Naive thymus-derived CD4-positive, alpha-beta T cell (primary cell): ENCODE measurements around the gene CCDC97. TPM values are rescaled to one million over a fixed set of nuclear protein-coding genes. Genes with fewer than 3 reads are reported as not detected.
A peak's percentile ranks its signal among the peaks of the same experiment; 100 is the strongest.

ENCODE experiments used
- ATAC-seq: fragments of 150-1000 bp; cut with Tn5 transposase; 2 replicates; pipeline ENCODE4 v1.10.0; 2021; ENCODE audit warnings: mild to moderate bottlenecking, moderate library complexity
- CTCF ChIA-PET: fragments of 350-600 bp; sonication (Branson Sonifier 250); formaldehyde crosslinking; loops from one replicate; lab custom pipeline; 2021; ENCODE audit warnings: antibody characterized with exemption; lab: Charles Lee
- POLR2A ChIA-PET: fragments of 350-600 bp; sonication (Branson Sonifier 250); formaldehyde crosslinking; loops from one replicate; lab custom pipeline; 2021; ENCODE audit warnings: antibody characterized with exemption, inconsistent platforms; lab: Charles Lee
- DNase-seq, 9 donors: peaks; one replicate each; pipeline versions ENCODE4 v3.0.0 to v3.0.0-alpha.2; 2020 to 2022; ENCODE audit warnings: mixed read lengths in 1 of 9
- H3K27ac ChIP-seq: one replicate; pipeline ENCODE4 v1.7.0; 2013; ENCODE audit warnings: mild to moderate bottlenecking, low read depth, low read length, moderate library complexity
- H3K27me3 ChIP-seq, 2 donors: one replicate each; pipeline ENCODE4 v1.7.0; 2013; ENCODE audit warnings: low read length in 2 of 2, mild to moderate bottlenecking in 2 of 2, moderate library complexity in 2 of 2; ENCODE audit not compliant: control insufficient read depth in 2 of 2, insufficient read depth in 2 of 2
- H3K36me3 ChIP-seq, 3 experiments: 1 replicate in 2 of 3; 2 replicates in 1 of 3; pipeline ENCODE4 v1.7.0; 2013; ENCODE audit warnings: low read length in 3 of 3, mild to moderate bottlenecking in 3 of 3, moderate library complexity in 1 of 3; ENCODE audit not compliant: insufficient read depth in 3 of 3, control insufficient read depth in 2 of 3
- H3K4me1 ChIP-seq, 2 donors: one replicate each; pipeline ENCODE4 v1.7.0; 2013; ENCODE audit warnings: low read length in 2 of 2, mild to moderate bottlenecking in 2 of 2, moderate library complexity in 1 of 2; ENCODE audit not compliant: control insufficient read depth in 2 of 2, insufficient read depth in 2 of 2
- H3K4me3 ChIP-seq: 2 replicates; pipeline ENCODE4 v1.7.0; 2013; ENCODE audit warnings: mild to moderate bottlenecking, low read length
- H3K9me3 ChIP-seq, 3 experiments: 1 replicate in 2 of 3; 2 replicates in 1 of 3; pipeline ENCODE4 v1.7.0; 2013; ENCODE audit warnings: low read length in 3 of 3; ENCODE audit not compliant: control insufficient read depth in 2 of 3
- H3K27ac Mint-ChIP-seq, 9 donors: one replicate each; pipeline ENCODE4 v1.8.0; 2020 to 2022; ENCODE audit warnings: mixed read lengths in 9 of 9, mild to moderate bottlenecking in 8 of 9, moderate library complexity in 5 of 9, inconsistent platforms in 2 of 9
- H3K27me3 Mint-ChIP-seq, 5 donors: one replicate each; pipeline ENCODE4 v1.8.0; 2021 to 2022; ENCODE audit warnings: mixed read lengths in 5 of 5, mild to moderate bottlenecking in 1 of 5
- H3K36me3 Mint-ChIP-seq, 5 donors: one replicate each; pipeline ENCODE4 v1.8.0; 2020 to 2022; ENCODE audit warnings: mixed read lengths in 5 of 5, mild to moderate bottlenecking in 3 of 5, inconsistent platforms in 1 of 5
- H3K4me1 Mint-ChIP-seq, 7 donors: one replicate each; pipeline ENCODE4 v1.8.0; 2020 to 2022; ENCODE audit warnings: mixed read lengths in 7 of 7, mild to moderate bottlenecking in 3 of 7, inconsistent platforms in 1 of 7
- H3K4me3 Mint-ChIP-seq, 10 donors: one replicate each; pipeline ENCODE4 v1.8.0; 2020 to 2022; ENCODE audit warnings: mild to moderate bottlenecking in 10 of 10, mixed read lengths in 10 of 10, moderate library complexity in 6 of 10, inconsistent platforms in 2 of 10
- H3K9me3 Mint-ChIP-seq, 11 donors: one replicate each; pipeline ENCODE4 v1.8.0; 2020 to 2022; ENCODE audit warnings: mixed read lengths in 11 of 11, mild to moderate bottlenecking in 4 of 11, inconsistent platforms in 1 of 11, moderate library complexity in 1 of 11
- intact Hi-C, 2 donors: fragments of 100-400 bp; cut with micrococcal nuclease; formaldehyde crosslinking; loops; one replicate each; pipeline ENCODE4 v1.15.1; 2023
- polyA plus RNA-seq, 2 donors: library from polyadenylated mRNA; unstranded; fragments of 300-500 nt; fragmentation: Illumina TruSeq; gene quantifications; one replicate each; pipeline ENCODE4 v1.2.3, GENCODE V29; 2021
- total RNA-seq, 6 experiments: library from RNA in 5 of 6; stranded (reverse) in 5 of 6; gene quantifications; 1 replicate in 5 of 6; 2 replicates in 1 of 6; pipeline ENCODE4 v1.2.3 and lab custom pipeline; 2021 to 2026

CCDC97 gene
- total RNA-seq (10 to 100 TPM; 35.9 to 56.5 (median 49.1) TPM), polyA plus RNA-seq (10 to 100 TPM; 22.3 to 27.6 TPM), total RNA-seq (lab: John Stamatoyannopoulos, UW) (23.0 reads per million, percentile 53 among the genes with 10 or more reads in this experiment)

- intact Hi-C loops = loop anchor here (1.0 to 10.0 kb wide), 5 partner anchors 17 to 222 kb away; partner anchors contain the start of genes BCKDHA (in 2 of the 2), DMAC2 (in 2 of the 2) and EXOSC5 (in 2 of the 2)
These were observed at the start of gene CCDC97 for GRCh38 chr19:41310033-41310831. TSS of gene CCDC97 (plus strand) at chr19:41310172. CDS start at chr19:41310311, 139 bp downstream.

GRCh38 chr19:41261474-41262190 is 48.3 kb upstream of the CCDC97 start:
- Histone ChIP-seq H3K27me3 (no peaks in the 10 kb centered on the region), H3K9me3 (no peaks in the 10 kb centered on the region), H3K36me3 (peaks cover 0 to 12% (median 0%) of the 10 kb centered on the region in 3 experiments), H3K4me3 (peak overlapping the region; percentile 84), H3K4me1 (peaks cover 19 to 20% of the 10 kb centered on the region in 2 donors), H3K27ac (peak overlapping the region; percentile 99)
- H3K27me3 Mint-ChIP-seq = peaks cover 0 to 10% (median 0%) of the 10 kb centered on the region in 5 donors
- peaks cover 23 to 45% (median 26%) of the 10 kb centered on the region in 7 donors for H3K4me1 Mint-ChIP-seq
- peaks cover 0 to 18% (median 0%) of the 10 kb centered on the region in 11 donors for H3K9me3 Mint-ChIP-seq
- peak overlapping the region; percentile 99 to 100 (median 100) for H3K27ac Mint-ChIP-seq
- ChIA-PET CTCF (interaction anchor here (0.6 to 5.5 kb wide), 6 partner anchors 37 to 785 kb away, joined by 3 to 55 read pairs (median 4); no protein-coding TSS in a partner anchor), POLR2A (interaction anchor here (0.5 to 9.6 kb wide), 16 partner anchors 9 to 627 kb away, joined by 3 to 339 read pairs (median 4); partner anchors contain the start of genes B9D2, CCDC97, COQ8B and ITPKC)
- no peak for ATAC-seq
- intact Hi-C loops = loop anchor here (1.0 to 10.0 kb wide), 24 partner anchors 35 to 1919 kb away; partner anchors contain the start of genes BLVRB (in 1 of the 2), CIC (in 1 of the 2), DMAC2 (in 1 of the 2) and DYRK1B (in 1 of the 2)
- DNase-seq = peak in 1 of 9 donors; percentile 9
- H3K36me3 Mint-ChIP-seq = peaks cover 0 to 17% (median 3%) of the 10 kb centered on the region in 5 donors
- peak overlapping the region; percentile 95 to 100 (median 98) for H3K4me3 Mint-ChIP-seq

More at GRCh38 chr19:41310033-41310831, at the start of gene CCDC97:
- Histone ChIP-seq H3K9me3 (no peaks in the 10 kb centered on the region), H3K27ac (peak within 1 kb of the TSS; percentile 87), H3K4me1 (peaks cover 51 to 59% of the 10 kb centered on the region in 2 donors), H3K27me3 (no peaks in the 10 kb centered on the region), H3K36me3 (peaks cover 3 to 32% (median 5%) of the 10 kb centered on the region in 3 experiments), H3K4me3 (peak within 1 kb of the TSS; percentile 72)
- ChIA-PET CTCF (interaction anchor here (0.6 to 7.2 kb wide), 3 partner anchors 34 to 517 kb away, joined by 4 to 78 read pairs (median 9); no protein-coding TSS in a partner anchor), POLR2A (interaction anchor here (0.6 to 15.1 kb wide), 12 partner anchors 8 to 140 kb away, joined by 3 to 339 read pairs (median 5); partner anchors contain the start of genes B9D2, HNRNPUL1 and TGFB1)
- peaks cover 0 to 3% (median 0%) of the 10 kb centered on the region in 5 donors for H3K27me3 Mint-ChIP-seq
- H3K36me3 Mint-ChIP-seq = peaks cover 5 to 35% (median 11%) of the 10 kb centered on the region in 5 donors
- ATAC-seq = peak; percentile 72
- H3K4me3 Mint-ChIP-seq = peak within 1 kb of the TSS; percentile 93 to 100 (median 96)
- H3K27ac Mint-ChIP-seq = peak within 1 kb of the TSS; percentile 94 to 99 (median 98)
- peaks cover 0 to 10% (median 0%) of the 10 kb centered on the region in 11 donors for H3K9me3 Mint-ChIP-seq
- H3K4me1 Mint-ChIP-seq = peaks cover 52 to 89% (median 68%) of the 10 kb centered on the region in 7 donors
- peak; percentile 85 to 94 (median 91) for DNase-seq

- DNase-seq = peak; percentile 66 to 98 (median 95)
- Histone ChIP-seq H3K27ac (peak overlapping the region; percentile 99), H3K27me3 (no peaks in the 10 kb centered on the region), H3K36me3 (peaks cover 0 to 28% (median 4%) of the 10 kb centered on the region in 3 experiments), H3K9me3 (no peaks in the 10 kb centered on the region), H3K4me1 (peaks cover 22 to 30% of the 10 kb centered on the region in 2 donors), H3K4me3 (peak overlapping the region; percentile 84)
- Mint-ChIP-seq H3K36me3 (peaks cover 0 to 25% (median 4%) of the 10 kb centered on the region in 5 donors), H3K27me3 (peaks cover 0 to 8% (median 0%) of the 10 kb centered on the region in 5 donors), H3K9me3 (peaks cover 0 to 18% (median 0%) of the 10 kb centered on the region in 11 donors), H3K4me3 (peak overlapping the region; percentile 95 to 100 (median 98)), H3K4me1 (peaks cover 33 to 60% (median 41%) of the 10 kb centered on the region in 7 donors), H3K27ac (peak overlapping the region; percentile 99 to 100 (median 100))
- POLR2A ChIA-PET = interaction anchor here (0.5 to 9.6 kb wide), 51 partner anchors 8 to 1922 kb away, joined by 3 to 339 read pairs (median 4); partner anchors contain the start of genes ACTMAP, B9D2, CCDC97 and DMAC2
- intact Hi-C loops = loop anchor here (1.0 to 10.0 kb wide), 23 partner anchors 36 to 1921 kb away; partner anchors contain the start of genes B9D2 (in 2 of the 2), BCKDHA (in 2 of the 2), EXOSC5 (in 2 of the 2) and BLVRB (in 1 of the 2)
- peak; percentile 62 for ATAC-seq
- CTCF ChIA-PET = interaction anchor here (0.8 to 5.5 kb wide), 11 partner anchors 8 to 628 kb away, joined by 3 to 55 read pairs (median 5); no protein-coding TSS in a partner anchor
These were observed 46.7 kb upstream of the CCDC97 start for GRCh38 chr19:41263042-41263849.

DNA sequence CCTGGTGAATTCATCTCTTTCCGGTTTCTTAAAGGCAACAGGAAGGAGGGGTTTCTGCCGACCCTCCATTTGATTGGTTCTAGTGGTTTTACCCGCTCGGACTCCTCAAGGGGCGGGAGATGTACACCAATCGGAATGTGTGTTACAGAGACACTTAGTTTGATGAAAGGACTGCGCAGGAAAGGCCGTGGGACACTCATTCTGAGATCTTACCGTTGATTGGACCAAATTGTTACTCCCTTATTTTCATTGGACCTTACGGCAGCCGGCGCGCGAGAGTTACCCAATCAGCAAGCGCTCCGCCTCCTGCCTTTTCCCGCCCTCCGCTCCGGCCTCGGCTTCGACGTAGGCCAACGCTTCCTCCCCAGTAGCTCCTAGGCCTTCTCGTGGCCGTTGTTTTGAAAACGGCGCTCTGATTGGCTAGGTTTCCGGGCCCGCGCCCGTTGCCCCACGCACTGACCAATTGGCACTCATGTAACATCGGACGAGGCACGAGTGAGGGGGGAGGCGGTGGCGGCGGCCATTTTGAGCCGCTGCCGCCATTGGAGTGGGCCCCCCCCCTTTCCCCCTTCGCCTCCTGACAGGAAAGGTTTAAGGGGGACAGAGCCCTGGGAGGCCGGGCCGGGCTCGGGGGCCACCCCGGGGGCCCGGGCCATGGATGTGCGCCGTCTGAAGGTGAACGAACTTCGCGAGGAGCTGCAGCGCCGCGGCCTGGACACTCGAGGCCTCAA is 46.0 kb upstream of the CCDC97 start, which contains the start of gene HNRNPUL1:
Gene HNRNPUL1 (plus strand): TSS at position 523 of the 731 bp plus-strand sequence. CDS start 132 bp downstream, at position 655.
- POLR2A ChIA-PET = interaction anchor here (0.5 to 9.6 kb wide), 43 partner anchors 8 to 1828 kb away, joined by 3 to 339 read pairs (median 5); partner anchors contain the start of genes ACTMAP, B9D2, CCDC97 and EGLN2
- CTCF ChIA-PET = interaction anchor here (0.7 to 5.5 kb wide), 11 partner anchors 8 to 629 kb away, joined by 3 to 55 read pairs (median 5); partner anchors contain the start of gene TGFB1
- Mint-ChIP-seq H3K9me3 (peaks cover 0 to 18% (median 0%) of the 10 kb centered on the region in 11 donors), H3K36me3 (peaks cover 0 to 27% (median 5%) of the 10 kb centered on the region in 5 donors), H3K4me1 (peaks cover 33 to 61% (median 41%) of the 10 kb centered on the region in 7 donors), H3K27me3 (peaks cover 0 to 8% (median 0%) of the 10 kb centered on the region in 5 donors), H3K27ac (peak within 1 kb of the TSS; percentile 99 to 100 (median 100)), H3K4me3 (peak within 1 kb of the TSS; percentile 95 to 100 (median 98))
- H3K4me3 ChIP-seq = peak within 1 kb of the TSS; percentile 84
- intact Hi-C loops = loop anchor here (1.0 to 10.0 kb wide), 24 partner anchors 37 to 1922 kb away; partner anchors contain the start of genes B9D2 (in 2 of the 2), BCKDHA (in 2 of the 2), EXOSC5 (in 2 of the 2) and BLVRB (in 1 of the 2)
- H3K4me1 ChIP-seq = peaks cover 22 to 30% of the 10 kb centered on the region in 2 donors
- peaks cover 2 to 36% (median 11%) of the 10 kb centered on the region in 3 experiments for H3K36me3 ChIP-seq
- H3K9me3 ChIP-seq = no peaks in the 10 kb centered on the region
- no peaks in the 10 kb centered on the region for H3K27me3 ChIP-seq
- peak within 1 kb of the TSS; percentile 99 for H3K27ac ChIP-seq
- ATAC-seq (peak; percentile 76), DNase-seq (peak; percentile 99 to 100 (median 100))
